ENCODE measurements around the gene RASAL2. TPM values are rescaled to one million over a fixed set of nuclear protein-coding genes. Genes with fewer than 3 reads are reported as not detected.

The RASAL2 gene
- total and polyA plus RNA-seq, 2 experiments from 2014 or later, result 16.0 to 42.2 TPM

DNA sequence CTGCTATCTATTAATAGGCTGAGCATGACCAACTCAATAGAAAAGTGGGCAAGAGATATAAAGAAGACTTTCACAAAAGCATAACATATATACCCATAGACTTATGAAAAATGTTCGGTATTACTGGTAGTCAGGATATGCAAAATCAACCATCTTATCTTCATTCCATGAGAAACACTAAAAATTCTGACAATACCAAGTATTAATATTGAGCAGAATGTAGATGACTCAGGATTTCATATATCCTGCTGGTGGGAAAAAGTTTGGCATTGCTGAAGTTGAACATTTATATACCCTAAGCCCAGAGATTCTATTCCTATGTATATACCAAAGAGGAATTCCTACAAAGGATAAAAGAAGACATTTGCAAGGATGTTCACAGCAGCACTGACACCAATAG lies 264.6 kb downstream of the RASAL2 start:
- Mint-ChIP-seq H3K4me3 (no peak overlapping the region), H3K27ac (no peak overlapping the region), H3K36me3 (ENCODE audit: low read depth) (peaks cover 18% of the 10 kb centered on the region), H3K27me3 (ENCODE audit: insufficient read depth, low read depth, poor library complexity) (peaks cover 2% of the 10 kb centered on the region), H3K4me1 (0 out of 3 replicates have a peak, but pooled peaks cover 7% of the 10 kb centered on the region), H3K9me3 (peaks cover 18% of the 10 kb centered on the region; the same call in 2 of the 3 replicates)
- Histone ChIP-seq H3K4me3 (no peak overlapping the region), H3K36me3 (ENCODE audit: insufficient read depth) (no peaks in the 10 kb centered on the region), H3K4me2 (no peak overlapping the region), H3K4me1 (ENCODE audit: insufficient read depth) (0 out of 2 replicates have a peak, but pooled peaks cover 6% of the 10 kb centered on the region), H3K27me3 (ENCODE audit: insufficient read depth) (no peaks in the 10 kb centered on the region), H2AFZ (no peak overlapping the region), H3K9me2 (ENCODE audit: insufficient read depth) (no peaks in the 10 kb centered on the region), H3K27ac (ENCODE audit: low read depth) (no peak overlapping the region), H3K79me2 (replicated peaks; ENCODE audit: insufficient read depth) (peaks cover 70% of the 10 kb centered on the region), H3F3A (replicated peaks; ENCODE audit: low read depth) (no peaks in the 10 kb centered on the region), H4K20me1 (replicated peaks; ENCODE audit: insufficient read depth) (no peaks in the 10 kb centered on the region)
- no peak for DNase-seq (ENCODE audit: low spot score)
- ATAC-seq, result no peak
- TF ChIP-seq STAT1 (IDR thresholded peaks at IDR 0.05; ENCODE audit: unreplicated experiment) (no peak), POLR2AphosphoS5 (IDR thresholded peaks at IDR 0.05; ENCODE audit: low read depth) (no peak)
- TF ChIP-seq, protein P1, sequence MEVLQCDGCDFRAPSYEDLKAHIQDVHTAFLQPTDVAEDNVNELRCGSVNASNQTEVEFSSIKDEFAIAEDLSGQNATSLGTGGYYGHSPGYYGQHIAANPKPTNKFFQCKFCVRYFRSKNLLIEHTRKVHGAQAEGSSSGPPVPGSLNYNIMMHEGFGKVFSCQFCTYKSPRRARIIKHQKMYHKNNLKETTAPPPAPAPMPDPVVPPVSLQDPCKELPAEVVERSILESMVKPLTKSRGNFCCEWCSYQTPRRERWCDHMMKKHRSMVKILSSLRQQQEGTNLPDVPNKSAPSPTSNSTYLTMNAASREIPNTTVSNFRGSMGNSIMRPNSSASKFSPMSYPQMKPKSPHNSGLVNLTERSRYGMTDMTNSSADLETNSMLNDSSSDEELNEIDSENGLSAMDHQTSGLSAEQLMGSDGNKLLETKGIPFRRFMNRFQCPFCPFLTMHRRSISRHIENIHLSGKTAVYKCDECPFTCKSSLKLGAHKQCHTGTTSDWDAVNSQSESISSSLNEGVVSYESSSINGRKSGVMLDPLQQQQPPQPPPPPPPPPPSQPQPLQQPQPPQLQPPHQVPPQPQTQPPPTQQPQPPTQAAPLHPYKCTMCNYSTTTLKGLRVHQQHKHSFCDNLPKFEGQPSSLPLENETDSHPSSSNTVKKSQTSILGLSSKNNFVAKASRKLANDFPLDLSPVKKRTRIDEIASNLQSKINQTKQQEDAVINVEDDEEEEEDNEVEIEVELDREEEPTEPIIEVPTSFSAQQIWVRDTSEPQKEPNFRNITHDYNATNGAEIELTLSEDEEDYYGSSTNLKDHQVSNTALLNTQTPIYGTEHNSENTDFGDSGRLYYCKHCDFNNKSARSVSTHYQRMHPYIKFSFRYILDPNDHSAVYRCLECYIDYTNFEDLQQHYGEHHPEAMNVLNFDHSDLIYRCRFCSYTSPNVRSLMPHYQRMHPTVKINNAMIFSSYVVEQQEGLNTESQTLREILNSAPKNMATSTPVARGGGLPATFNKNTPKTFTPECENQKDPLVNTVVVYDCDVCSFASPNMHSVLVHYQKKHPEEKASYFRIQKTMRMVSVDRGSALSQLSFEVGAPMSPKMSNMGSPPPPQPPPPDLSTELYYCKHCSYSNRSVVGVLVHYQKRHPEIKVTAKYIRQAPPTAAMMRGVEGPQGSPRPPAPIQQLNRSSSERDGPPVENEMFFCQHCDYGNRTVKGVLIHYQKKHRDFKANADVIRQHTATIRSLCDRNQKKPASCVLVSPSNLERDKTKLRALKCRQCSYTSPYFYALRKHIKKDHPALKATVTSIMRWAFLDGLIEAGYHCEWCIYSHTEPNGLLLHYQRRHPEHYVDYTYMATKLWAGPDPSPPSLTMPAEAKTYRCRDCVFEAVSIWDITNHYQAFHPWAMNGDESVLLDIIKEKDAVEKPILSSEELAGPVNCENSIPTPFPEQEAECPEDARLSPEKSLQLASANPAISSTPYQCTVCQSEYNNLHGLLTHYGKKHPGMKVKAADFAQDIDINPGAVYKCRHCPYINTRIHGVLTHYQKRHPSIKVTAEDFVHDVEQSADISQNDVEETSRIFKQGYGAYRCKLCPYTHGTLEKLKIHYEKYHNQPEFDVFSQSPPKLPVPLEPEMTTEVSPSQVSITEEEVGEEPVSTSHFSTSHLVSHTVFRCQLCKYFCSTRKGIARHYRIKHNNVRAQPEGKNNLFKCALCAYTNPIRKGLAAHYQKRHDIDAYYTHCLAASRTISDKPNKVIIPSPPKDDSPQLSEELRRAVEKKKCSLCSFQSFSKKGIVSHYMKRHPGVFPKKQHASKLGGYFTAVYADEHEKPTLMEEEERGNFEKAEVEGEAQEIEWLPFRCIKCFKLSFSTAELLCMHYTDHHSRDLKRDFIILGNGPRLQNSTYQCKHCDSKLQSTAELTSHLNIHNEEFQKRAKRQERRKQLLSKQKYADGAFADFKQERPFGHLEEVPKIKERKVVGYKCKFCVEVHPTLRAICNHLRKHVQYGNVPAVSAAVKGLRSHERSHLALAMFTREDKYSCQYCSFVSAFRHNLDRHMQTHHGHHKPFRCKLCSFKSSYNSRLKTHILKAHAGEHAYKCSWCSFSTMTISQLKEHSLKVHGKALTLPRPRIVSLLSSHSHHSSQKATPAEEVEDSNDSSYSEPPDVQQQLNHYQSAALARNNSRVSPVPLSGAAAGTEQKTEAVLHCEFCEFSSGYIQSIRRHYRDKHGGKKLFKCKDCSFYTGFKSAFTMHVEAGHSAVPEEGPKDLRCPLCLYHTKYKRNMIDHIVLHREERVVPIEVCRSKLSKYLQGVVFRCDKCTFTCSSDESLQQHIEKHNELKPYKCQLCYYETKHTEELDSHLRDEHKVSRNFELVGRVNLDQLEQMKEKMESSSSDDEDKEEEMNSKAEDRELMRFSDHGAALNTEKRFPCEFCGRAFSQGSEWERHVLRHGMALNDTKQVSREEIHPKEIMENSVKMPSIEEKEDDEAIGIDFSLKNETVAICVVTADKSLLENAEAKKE (CRISPR knock-in tag; IDR thresholded peaks at IDR 0.05), result no peak

DNA sequence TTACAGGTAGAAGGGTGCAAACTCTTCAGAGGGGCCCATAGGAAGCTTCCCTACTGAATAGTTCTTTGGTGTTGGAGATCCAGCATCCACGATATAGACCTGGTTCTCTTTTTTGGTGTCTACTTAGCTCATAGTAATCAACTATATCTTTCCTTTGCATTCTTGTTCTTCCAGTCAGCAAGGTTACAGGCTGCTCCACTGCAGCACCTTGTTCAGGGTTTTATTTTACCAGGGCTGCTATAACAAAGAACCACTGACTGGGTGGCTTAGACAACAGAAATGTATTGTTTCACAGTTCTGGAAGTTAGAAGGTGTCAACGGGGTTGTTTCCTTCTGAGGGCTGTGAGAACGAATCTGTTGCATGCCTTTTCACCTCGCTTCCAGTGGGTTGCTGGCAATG lies 266.5 kb downstream of the RASAL2 start:
- H3K27me3 ChIP-seq (ENCODE audit: insufficient read depth), result no peaks in the 10 kb centered on the region
- Mint-ChIP-seq H3K9me3 (peaks cover 17% of the 10 kb centered on the region; the same call in 2 of the 3 replicates), H3K27me3 (ENCODE audit: insufficient read depth, low read depth, poor library complexity) (peaks cover 2% of the 10 kb centered on the region), H3K4me3 (no peak overlapping the region), H3K36me3 (ENCODE audit: low read depth) (peaks cover 17% of the 10 kb centered on the region; the same call in 2 of the 3 replicates), H3K4me1 (0 out of 3 replicates have a peak, but pooled peaks cover 7% of the 10 kb centered on the region), H3K27ac (no peak overlapping the region)
- DNase-seq (ENCODE audit: low spot score) (no peak), ATAC-seq (no peak)
- H3K4me3 ChIP-seq, result no peak overlapping the region
- no peaks in the 10 kb centered on the region for H3K36me3 ChIP-seq (ENCODE audit: insufficient read depth)
- H3K79me2 ChIP-seq (replicated peaks; ENCODE audit: insufficient read depth), result peaks cover 75% of the 10 kb centered on the region
- 0 out of 2 replicates have a peak, but pooled peaks cover 6% of the 10 kb centered on the region for H3K4me1 ChIP-seq (ENCODE audit: insufficient read depth)
- H3F3A ChIP-seq (replicated peaks; ENCODE audit: low read depth), result no peaks in the 10 kb centered on the region
- H3K9me2 ChIP-seq (ENCODE audit: insufficient read depth), result no peaks in the 10 kb centered on the region
- H4K20me1 ChIP-seq (replicated peaks; ENCODE audit: insufficient read depth), result 0 out of 2 replicates have a peak, but pooled peaks cover 2% of the 10 kb centered on the region
- H3K4me2 ChIP-seq, result no peak overlapping the region
- H2AFZ ChIP-seq, result no peak overlapping the region
- H3K27ac ChIP-seq (ENCODE audit: low read depth), result 0 out of 2 replicates have a peak overlapping the region, but pooled peaks have one; percentile 26
- TF ChIP-seq, protein P2, sequence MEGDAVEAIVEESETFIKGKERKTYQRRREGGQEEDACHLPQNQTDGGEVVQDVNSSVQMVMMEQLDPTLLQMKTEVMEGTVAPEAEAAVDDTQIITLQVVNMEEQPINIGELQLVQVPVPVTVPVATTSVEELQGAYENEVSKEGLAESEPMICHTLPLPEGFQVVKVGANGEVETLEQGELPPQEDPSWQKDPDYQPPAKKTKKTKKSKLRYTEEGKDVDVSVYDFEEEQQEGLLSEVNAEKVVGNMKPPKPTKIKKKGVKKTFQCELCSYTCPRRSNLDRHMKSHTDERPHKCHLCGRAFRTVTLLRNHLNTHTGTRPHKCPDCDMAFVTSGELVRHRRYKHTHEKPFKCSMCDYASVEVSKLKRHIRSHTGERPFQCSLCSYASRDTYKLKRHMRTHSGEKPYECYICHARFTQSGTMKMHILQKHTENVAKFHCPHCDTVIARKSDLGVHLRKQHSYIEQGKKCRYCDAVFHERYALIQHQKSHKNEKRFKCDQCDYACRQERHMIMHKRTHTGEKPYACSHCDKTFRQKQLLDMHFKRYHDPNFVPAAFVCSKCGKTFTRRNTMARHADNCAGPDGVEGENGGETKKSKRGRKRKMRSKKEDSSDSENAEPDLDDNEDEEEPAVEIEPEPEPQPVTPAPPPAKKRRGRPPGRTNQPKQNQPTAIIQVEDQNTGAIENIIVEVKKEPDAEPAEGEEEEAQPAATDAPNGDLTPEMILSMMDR (conservative IDR thresholded peaks at IDR 0.05; ENCODE audit: low read depth in 2 of 2), result no peak
- TF ChIP-seq EZH2 (IDR thresholded peaks at IDR 0.05; ENCODE audit: low read depth, unreplicated experiment) (no peak), NANOG (IDR thresholded peaks at IDR 0.05; ENCODE audit: borderline replicate concordance) (no peak), ZNF331 (CRISPR knock-in tag; IDR thresholded peaks at IDR 0.05; ENCODE audit: low read depth) (no peak), CREB1 (CRISPR knock-in tag; IDR thresholded peaks at IDR 0.05; ENCODE audit: low read depth) (no peak)
- TF ChIP-seq, protein P3, sequence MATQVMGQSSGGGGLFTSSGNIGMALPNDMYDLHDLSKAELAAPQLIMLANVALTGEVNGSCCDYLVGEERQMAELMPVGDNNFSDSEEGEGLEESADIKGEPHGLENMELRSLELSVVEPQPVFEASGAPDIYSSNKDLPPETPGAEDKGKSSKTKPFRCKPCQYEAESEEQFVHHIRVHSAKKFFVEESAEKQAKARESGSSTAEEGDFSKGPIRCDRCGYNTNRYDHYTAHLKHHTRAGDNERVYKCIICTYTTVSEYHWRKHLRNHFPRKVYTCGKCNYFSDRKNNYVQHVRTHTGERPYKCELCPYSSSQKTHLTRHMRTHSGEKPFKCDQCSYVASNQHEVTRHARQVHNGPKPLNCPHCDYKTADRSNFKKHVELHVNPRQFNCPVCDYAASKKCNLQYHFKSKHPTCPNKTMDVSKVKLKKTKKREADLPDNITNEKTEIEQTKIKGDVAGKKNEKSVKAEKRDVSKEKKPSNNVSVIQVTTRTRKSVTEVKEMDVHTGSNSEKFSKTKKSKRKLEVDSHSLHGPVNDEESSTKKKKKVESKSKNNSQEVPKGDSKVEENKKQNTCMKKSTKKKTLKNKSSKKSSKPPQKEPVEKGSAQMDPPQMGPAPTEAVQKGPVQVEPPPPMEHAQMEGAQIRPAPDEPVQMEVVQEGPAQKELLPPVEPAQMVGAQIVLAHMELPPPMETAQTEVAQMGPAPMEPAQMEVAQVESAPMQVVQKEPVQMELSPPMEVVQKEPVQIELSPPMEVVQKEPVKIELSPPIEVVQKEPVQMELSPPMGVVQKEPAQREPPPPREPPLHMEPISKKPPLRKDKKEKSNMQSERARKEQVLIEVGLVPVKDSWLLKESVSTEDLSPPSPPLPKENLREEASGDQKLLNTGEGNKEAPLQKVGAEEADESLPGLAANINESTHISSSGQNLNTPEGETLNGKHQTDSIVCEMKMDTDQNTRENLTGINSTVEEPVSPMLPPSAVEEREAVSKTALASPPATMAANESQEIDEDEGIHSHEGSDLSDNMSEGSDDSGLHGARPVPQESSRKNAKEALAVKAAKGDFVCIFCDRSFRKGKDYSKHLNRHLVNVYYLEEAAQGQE (IDR thresholded peaks at IDR 0.05; ENCODE audit: unreplicated experiment), result no peak

All from GM23338 (cell line).